Measurements from ENCODE around the gene JHY. TPM values are rescaled to one million over a fixed set of nuclear protein-coding genes. Genes with fewer than 3 reads are reported as not detected.

Gene JHY
- total and polyA plus RNA-seq, 9 donors = 1.5 to 3.3 (median 2.0) TPM

DNA sequence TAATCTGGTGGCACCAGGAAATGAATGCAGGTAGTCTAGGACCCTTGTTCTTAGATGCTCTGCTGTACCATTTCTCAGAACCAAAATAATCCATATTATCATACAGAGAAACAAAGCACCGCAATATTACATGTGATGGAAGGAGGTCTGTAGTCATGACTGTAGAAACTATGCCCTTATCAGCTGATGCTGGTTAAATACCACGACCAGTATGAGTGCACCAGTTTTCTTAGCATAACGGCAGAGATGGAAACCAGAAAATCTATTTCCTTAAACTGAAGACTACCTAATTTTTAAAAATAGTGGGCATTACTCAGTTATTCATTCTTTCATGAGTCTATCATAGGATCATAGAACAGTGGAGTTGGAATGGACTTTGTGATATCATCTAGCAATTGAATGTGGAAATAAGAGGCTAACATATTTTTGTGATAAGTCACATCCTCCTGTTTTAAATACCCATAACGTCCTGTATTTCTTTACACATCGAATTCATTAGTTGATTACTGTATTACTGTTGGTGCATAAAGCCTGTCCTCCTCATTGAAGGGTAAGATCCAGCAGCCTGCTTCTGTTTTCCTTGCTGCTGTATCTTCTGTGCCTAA, 15.1 kb downstream of the JHY start:
- Histone ChIP-seq H3K27me3 (ENCODE audit: control insufficient read depth, insufficient read depth, low read length) (no peaks in the 10 kb centered on the region), H3K9me3 (replicated peaks; ENCODE audit: control insufficient read depth, low read depth, low read length) (no peaks in the 10 kb centered on the region), H3K27ac (ENCODE audit: low read length) (no peak overlapping the region), H3K4me3 (ENCODE audit: low read length) (no peak overlapping the region), H3K36me3 (ENCODE audit: control insufficient read depth, insufficient read depth, low read length) (no peaks in the 10 kb centered on the region), H3K4me1 (ENCODE audit: control insufficient read depth, insufficient read depth, low read length) (no peaks in the 10 kb centered on the region)
- DNase-seq = no peak
- WGBS (ENCODE audit: insufficient coverage) = no CpG with 5 or more reads among the region's 5 CpGs

DNA sequence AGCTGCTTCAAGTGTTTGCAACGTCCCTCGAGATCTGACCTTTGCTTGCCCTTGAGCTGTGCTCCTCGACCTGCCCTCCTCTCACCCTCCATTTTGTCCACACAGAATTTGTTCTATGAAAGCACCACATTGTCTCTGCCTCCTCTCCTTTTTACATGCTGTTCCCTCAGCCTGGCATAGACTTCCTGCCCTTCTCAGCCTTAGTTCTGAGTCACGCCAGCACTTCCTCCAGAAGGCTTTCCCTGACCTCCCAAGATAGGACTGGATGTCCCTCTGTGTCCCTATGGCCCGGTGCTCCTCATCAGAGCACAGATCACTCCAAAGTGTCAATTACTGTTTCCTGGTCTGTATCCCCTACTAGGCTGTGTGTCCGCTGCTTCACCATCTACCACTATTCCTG, 16.2 kb downstream of the JHY start:
- no peak for DNase-seq
- no peaks in the 10 kb centered on the region for H3K27me3 ChIP-seq (ENCODE audit: control insufficient read depth, insufficient read depth, low read length)
- no peaks in the 10 kb centered on the region for H3K36me3 ChIP-seq (ENCODE audit: control insufficient read depth, insufficient read depth, low read length)
- no peak overlapping the region for H3K4me3 ChIP-seq (ENCODE audit: low read length)
- no peaks in the 10 kb centered on the region for H3K9me3 ChIP-seq (replicated peaks; ENCODE audit: control insufficient read depth, low read depth, low read length)
- no peaks in the 10 kb centered on the region for H3K4me1 ChIP-seq (ENCODE audit: control insufficient read depth, insufficient read depth, low read length)
- 55% methylated on average over 5 of the region's 6 CpGs for WGBS (ENCODE audit: insufficient coverage)
- H3K27ac ChIP-seq (ENCODE audit: low read length) = no peak overlapping the region

GRCh38 chr11:122900587-122901202, 18.1 kb downstream of the JHY start:
- no peaks in the 10 kb centered on the region for H3K36me3 ChIP-seq (ENCODE audit: control insufficient read depth, insufficient read depth, low read length)
- H3K27ac ChIP-seq (ENCODE audit: low read length) = no peak overlapping the region
- H3K4me3 ChIP-seq (ENCODE audit: low read length) = no peak overlapping the region
- WGBS (ENCODE audit: insufficient coverage) = 78% methylated on average over 4 of the region's 9 CpGs
- H3K27me3 ChIP-seq (ENCODE audit: control insufficient read depth, insufficient read depth, low read length) = no peaks in the 10 kb centered on the region
- H3K9me3 ChIP-seq (replicated peaks; ENCODE audit: control insufficient read depth, low read depth, low read length) = no peaks in the 10 kb centered on the region
- no peak for DNase-seq
- H3K4me1 ChIP-seq (ENCODE audit: control insufficient read depth, insufficient read depth, low read length) = no peaks in the 10 kb centered on the region

DNA sequence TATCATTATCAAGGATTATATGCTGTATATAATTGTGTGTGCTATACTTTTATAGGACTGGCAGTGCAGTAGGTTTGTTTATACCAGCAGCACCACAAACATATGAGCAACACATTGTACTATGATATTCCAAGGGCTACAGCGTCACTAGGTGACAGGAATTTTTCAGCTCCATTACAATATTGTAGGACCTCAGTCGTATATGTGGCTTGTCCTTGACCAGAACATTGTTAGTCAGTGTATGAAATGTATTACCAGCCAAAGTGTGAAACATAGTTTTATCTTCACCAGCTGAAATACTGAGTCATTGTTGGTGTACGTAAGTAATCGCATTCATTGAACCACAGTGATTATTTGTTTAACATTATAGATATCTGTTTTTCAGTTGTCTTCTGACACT, 20.4 kb downstream of the JHY start:
- Histone ChIP-seq H3K4me3 (ENCODE audit: low read length) (no peak overlapping the region), H3K27ac (ENCODE audit: low read length) (no peak overlapping the region), H3K9me3 (replicated peaks; ENCODE audit: control insufficient read depth, low read depth, low read length) (no peaks in the 10 kb centered on the region), H3K27me3 (ENCODE audit: control insufficient read depth, insufficient read depth, low read length) (no peaks in the 10 kb centered on the region), H3K36me3 (ENCODE audit: control insufficient read depth, insufficient read depth, low read length) (no peaks in the 10 kb centered on the region), H3K4me1 (ENCODE audit: control insufficient read depth, insufficient read depth, low read length) (no peaks in the 10 kb centered on the region)
- DNase-seq = no peak
- WGBS (ENCODE audit: insufficient coverage) = no CpG with 5 or more reads among the region's 4 CpGs

DNA sequence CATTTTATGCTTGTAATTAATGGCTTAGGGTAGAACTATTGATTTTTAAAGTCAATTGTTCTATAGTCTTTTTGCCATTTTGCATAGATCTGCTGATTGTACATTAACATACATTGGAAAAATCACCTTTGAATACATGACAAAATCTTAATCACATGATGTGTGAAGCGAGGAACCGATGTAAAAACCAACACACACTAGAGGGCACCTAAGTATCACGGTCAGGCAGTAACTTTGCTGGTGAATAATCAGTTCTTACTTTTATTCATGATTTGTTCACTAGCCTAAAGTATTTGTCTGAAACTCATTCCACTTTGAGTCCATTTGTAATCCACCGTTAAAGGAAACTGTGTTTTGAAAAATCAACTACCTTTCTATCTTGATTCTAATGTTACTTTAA, 28.2 kb downstream of the JHY start:
- Histone ChIP-seq H3K9me3 (replicated peaks; ENCODE audit: control insufficient read depth, low read depth, low read length) (no peaks in the 10 kb centered on the region), H3K27ac (ENCODE audit: low read length) (no peak overlapping the region), H3K4me1 (ENCODE audit: control insufficient read depth, insufficient read depth, low read length) (no peaks in the 10 kb centered on the region), H3K36me3 (ENCODE audit: control insufficient read depth, insufficient read depth, low read length) (no peaks in the 10 kb centered on the region), H3K27me3 (ENCODE audit: control insufficient read depth, insufficient read depth, low read length) (no peaks in the 10 kb centered on the region), H3K4me3 (ENCODE audit: low read length) (no peak overlapping the region)
- WGBS (ENCODE audit: insufficient coverage) = no CpG with 5 or more reads among the region's 4 CpGs
- peak; percentile 22 for DNase-seq

DNA sequence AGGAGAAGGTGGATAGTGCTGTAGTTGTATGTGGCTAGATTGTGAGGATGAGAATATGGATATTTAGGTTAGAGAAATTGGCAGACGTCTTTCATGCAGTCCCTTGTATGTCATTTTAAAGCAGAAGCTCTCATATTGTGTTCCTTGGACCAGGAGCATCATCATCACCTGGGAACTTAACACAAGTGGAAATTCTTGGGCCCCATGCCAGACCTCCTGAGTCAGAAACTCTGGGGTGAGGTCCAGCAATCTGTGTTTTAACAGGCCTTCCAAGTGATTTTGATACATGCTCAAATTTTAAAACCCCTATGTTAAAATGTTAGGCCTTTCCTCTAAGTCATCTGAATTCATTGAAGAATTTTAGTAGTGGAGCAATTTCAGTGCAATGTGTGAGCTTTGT, 34.8 kb downstream of the JHY start:
- Histone ChIP-seq H3K27me3 (ENCODE audit: control insufficient read depth, insufficient read depth, low read length) (peaks cover 3% of the 10 kb centered on the region), H3K36me3 (ENCODE audit: control insufficient read depth, insufficient read depth, low read length) (no peaks in the 10 kb centered on the region), H3K4me3 (ENCODE audit: low read length) (no peak overlapping the region), H3K27ac (ENCODE audit: low read length) (no peak overlapping the region), H3K4me1 (ENCODE audit: control insufficient read depth, insufficient read depth, low read length) (no peaks in the 10 kb centered on the region), H3K9me3 (replicated peaks; ENCODE audit: control insufficient read depth, low read depth, low read length) (no peaks in the 10 kb centered on the region)
- peak; percentile 55 for DNase-seq
- WGBS (ENCODE audit: insufficient coverage) = 50% methylated on average over 1 of the region's 1 CpG

- Histone ChIP-seq H3K36me3 (ENCODE audit: control insufficient read depth, insufficient read depth, low read length) (no peaks in the 10 kb centered on the region), H3K4me3 (ENCODE audit: low read length) (no peak overlapping the region), H3K27me3 (ENCODE audit: control insufficient read depth, insufficient read depth, low read length) (peaks cover 3% of the 10 kb centered on the region), H3K4me1 (ENCODE audit: control insufficient read depth, insufficient read depth, low read length) (no peaks in the 10 kb centered on the region), H3K9me3 (replicated peaks; ENCODE audit: control insufficient read depth, low read depth, low read length) (no peaks in the 10 kb centered on the region), H3K27ac (ENCODE audit: low read length) (no peak overlapping the region)
- no peak for DNase-seq
- WGBS (ENCODE audit: insufficient coverage) = 88% methylated on average over 5 of the region's 7 CpGs
Measured at GRCh38 chr11:122918734-122919133, 36.2 kb downstream of the JHY start.

DNA sequence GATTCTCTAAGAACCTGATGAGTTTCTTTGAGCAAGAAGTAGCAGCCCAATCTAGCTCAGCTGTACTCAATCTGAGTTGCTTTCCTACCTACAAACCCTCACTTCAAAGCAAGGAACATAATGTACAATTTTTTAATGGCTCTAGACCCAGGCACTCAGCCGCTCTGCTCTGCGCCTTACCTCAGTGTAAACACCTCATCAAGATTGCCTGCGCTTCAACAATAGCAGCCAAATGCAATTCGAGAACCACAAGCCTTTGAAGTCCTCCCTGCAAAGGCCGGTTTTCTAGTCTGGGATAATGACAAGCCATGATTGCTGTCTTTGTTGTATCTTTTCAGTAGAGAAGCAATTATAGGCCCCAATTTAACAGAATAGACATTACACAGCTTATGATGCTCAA, 38.0 kb downstream of the JHY start:
- Histone ChIP-seq H3K36me3 (ENCODE audit: control insufficient read depth, insufficient read depth, low read length) (no peaks in the 10 kb centered on the region), H3K4me1 (ENCODE audit: control insufficient read depth, insufficient read depth, low read length) (no peaks in the 10 kb centered on the region), H3K27ac (ENCODE audit: low read length) (no peak overlapping the region), H3K27me3 (ENCODE audit: control insufficient read depth, insufficient read depth, low read length) (peaks cover 3% of the 10 kb centered on the region), H3K4me3 (ENCODE audit: low read length) (no peak overlapping the region), H3K9me3 (replicated peaks; ENCODE audit: control insufficient read depth, low read depth, low read length) (no peaks in the 10 kb centered on the region)
- 64% methylated on average over 4 of the region's 5 CpGs for WGBS (ENCODE audit: insufficient coverage)
- DNase-seq = no peak

DNA sequence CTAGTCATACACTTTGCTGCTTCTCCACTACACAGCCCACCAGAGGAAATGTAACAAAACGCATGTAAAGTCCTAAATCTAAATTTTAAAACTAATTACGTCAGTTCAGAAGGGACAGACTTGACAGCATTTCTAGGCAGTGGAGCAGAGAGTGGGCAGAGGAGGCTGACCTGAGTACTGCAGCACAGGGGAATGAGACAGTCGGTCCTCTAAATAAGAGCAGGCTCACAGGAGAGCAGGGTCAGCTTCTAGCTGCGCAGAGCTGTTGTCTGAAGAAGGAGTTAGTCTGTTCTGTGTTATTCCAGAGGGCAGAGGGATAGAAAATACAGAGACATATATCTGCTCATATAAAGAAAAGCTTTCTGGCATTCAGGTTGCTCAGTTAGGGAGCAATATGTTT, 40.3 kb downstream of the JHY start:
- WGBS (ENCODE audit: insufficient coverage) = 33% methylated on average over 1 of the region's 4 CpGs

DNA sequence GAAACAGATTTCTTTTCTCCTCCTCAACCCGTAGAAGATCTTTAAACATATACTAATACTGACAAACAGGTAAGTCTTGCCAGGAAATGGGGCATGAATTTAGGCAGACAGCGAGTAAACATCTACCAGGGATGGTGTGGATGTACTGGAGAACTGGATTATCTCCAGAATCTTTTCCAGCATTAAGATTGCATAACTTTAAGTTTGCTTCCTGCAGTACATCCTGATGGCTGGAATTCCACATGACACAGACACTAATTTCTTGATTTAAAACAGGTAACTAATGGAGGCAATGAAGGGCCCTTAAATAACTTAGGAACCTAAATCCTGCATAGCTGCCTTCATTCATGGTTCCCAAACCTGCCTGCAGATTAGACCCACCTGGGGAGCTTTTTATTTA, 40.7 kb downstream of the JHY start:
- H3K9me3 ChIP-seq (replicated peaks; ENCODE audit: control insufficient read depth, low read depth, low read length) = no peaks in the 10 kb centered on the region
- H3K27ac ChIP-seq (ENCODE audit: low read length) = no peak overlapping the region
- WGBS (ENCODE audit: insufficient coverage) = no CpG with 5 or more reads among the region's 2 CpGs
- no peaks in the 10 kb centered on the region for H3K36me3 ChIP-seq (ENCODE audit: control insufficient read depth, insufficient read depth, low read length)
- peak; percentile 4 for DNase-seq
- peaks cover 3% of the 10 kb centered on the region for H3K27me3 ChIP-seq (ENCODE audit: control insufficient read depth, insufficient read depth, low read length)
- no peak overlapping the region for H3K4me3 ChIP-seq (ENCODE audit: low read length)
- no peaks in the 10 kb centered on the region for H3K4me1 ChIP-seq (ENCODE audit: control insufficient read depth, insufficient read depth, low read length)

More for the DNA sequence above, 40.3 kb downstream of the JHY start:
- no peak for DNase-seq
- peaks cover 3% of the 10 kb centered on the region for H3K27me3 ChIP-seq (ENCODE audit: control insufficient read depth, insufficient read depth, low read length)
- no peaks in the 10 kb centered on the region for H3K9me3 ChIP-seq (replicated peaks; ENCODE audit: control insufficient read depth, low read depth, low read length)
- H3K27ac ChIP-seq (ENCODE audit: low read length) = no peak overlapping the region
- H3K36me3 ChIP-seq (ENCODE audit: control insufficient read depth, insufficient read depth, low read length) = no peaks in the 10 kb centered on the region
- no peak overlapping the region for H3K4me3 ChIP-seq (ENCODE audit: low read length)
- H3K4me1 ChIP-seq (ENCODE audit: control insufficient read depth, insufficient read depth, low read length) = no peaks in the 10 kb centered on the region

GRCh38 chr11:122931510-122931909, 49.0 kb downstream of the JHY start:
- H3K36me3 ChIP-seq (ENCODE audit: control insufficient read depth, insufficient read depth, low read length) = no peaks in the 10 kb centered on the region
- H3K4me3 ChIP-seq (ENCODE audit: low read length) = no peak overlapping the region
- no peaks in the 10 kb centered on the region for H3K27me3 ChIP-seq (ENCODE audit: control insufficient read depth, insufficient read depth, low read length)
- no peak overlapping the region for H3K27ac ChIP-seq (ENCODE audit: low read length)
- H3K4me1 ChIP-seq (ENCODE audit: control insufficient read depth, insufficient read depth, low read length) = no peaks in the 10 kb centered on the region
- no peak for DNase-seq
- WGBS (ENCODE audit: insufficient coverage) = 57% methylated on average over 4 of the region's 6 CpGs
- H3K9me3 ChIP-seq (replicated peaks; ENCODE audit: control insufficient read depth, low read depth, low read length) = no peaks in the 10 kb centered on the region
